ENCODE results near the gene FAM83C. TPM values are rescaled to one million over a fixed set of nuclear protein-coding genes. Genes with fewer than 3 reads are reported as not detected.

FAM83C gene
- total RNA-seq (2022; extraction: Qiagen RNA extraction), result 0.05 to 0.12 TPM (median 0.07 TPM) in 5 replicates

DNA sequence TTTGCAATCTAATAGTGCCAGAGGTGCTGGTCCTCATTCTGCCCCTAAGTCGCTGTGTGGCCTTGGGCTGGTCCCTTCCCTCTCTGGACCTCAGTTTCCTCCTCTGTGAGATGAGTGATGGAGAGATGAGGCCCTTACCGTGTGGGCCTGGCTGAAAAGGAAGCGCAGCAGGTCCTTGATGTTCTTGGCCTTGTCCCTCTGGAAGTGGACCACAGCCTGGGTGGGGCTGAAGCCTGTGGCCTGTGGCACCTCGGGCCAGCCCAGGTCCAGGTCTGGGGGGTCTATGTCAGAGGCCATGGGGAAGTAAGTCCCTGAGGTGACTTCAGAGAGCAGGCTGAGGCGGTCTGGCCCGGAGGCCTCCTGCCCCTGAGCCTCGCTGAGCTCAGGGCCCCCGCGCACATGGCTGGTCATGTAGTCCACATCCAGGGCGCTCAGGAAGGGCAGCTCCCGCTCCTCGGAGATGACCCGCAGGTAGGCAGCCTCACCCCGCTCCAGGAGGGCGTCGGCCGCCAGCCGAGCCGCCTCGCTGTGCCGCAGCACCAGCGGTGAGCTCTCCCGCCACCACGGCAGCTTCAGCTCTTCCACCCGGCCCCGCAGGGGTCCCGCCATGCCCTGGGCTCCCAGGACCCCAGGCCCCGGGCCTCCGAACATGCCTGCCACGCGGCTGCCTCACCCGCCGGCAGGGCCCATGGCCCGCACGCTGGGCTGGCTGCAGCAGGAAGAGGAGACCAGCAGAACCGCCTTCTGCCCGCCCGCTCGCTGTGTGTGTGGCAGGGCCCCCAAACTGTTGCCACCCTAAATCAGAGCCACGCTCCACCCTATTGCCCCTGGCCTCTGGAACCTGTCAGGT lies at the start of gene FAM83C:
Gene FAM83C (minus strand): TSS at position 772 of the 850 bp plus-strand sequence. CDS start 121 bp downstream, at position 651.

DNA sequence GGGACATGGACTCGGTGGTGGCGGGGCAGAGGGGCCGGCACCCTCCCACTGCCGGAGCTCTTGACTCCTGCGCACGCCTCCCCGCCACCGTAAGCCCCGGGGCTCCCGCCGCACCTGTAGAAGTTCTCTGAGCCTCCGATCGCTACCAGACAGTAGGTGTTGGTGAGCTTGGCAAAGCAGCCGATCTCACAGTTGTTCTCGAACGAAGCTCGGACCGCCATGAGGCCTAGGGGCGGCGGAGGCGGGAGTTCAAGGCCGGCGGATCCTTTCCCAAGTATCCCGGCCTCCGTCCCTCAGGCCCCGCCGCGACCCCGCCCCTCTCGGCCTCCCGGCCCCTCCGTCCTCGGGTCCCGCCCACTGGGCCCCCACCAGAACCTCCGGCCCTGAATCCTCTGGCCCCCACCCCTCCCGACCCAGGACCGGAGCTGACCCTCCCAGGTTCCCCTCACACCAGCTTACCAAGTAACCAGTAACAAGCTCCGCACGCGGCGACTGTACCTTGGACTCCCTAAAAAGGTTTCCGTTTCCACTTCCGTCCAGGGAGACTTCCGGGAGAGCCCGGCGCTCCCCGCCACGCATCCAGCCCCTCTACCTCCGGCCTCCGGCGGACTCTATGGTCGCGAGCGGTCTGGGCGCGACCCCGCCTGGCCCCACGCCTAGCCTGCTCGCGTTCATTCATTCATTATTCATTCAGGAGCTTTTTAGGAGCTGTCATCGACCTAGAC lies 7.8 kb downstream of the FAM83C start, which contains the start of gene EIF6:
Gene EIF6 (minus strand): TSS at position 506 of the 725 bp plus-strand sequence. CDS start 285 bp downstream, at position 221.

DNA sequence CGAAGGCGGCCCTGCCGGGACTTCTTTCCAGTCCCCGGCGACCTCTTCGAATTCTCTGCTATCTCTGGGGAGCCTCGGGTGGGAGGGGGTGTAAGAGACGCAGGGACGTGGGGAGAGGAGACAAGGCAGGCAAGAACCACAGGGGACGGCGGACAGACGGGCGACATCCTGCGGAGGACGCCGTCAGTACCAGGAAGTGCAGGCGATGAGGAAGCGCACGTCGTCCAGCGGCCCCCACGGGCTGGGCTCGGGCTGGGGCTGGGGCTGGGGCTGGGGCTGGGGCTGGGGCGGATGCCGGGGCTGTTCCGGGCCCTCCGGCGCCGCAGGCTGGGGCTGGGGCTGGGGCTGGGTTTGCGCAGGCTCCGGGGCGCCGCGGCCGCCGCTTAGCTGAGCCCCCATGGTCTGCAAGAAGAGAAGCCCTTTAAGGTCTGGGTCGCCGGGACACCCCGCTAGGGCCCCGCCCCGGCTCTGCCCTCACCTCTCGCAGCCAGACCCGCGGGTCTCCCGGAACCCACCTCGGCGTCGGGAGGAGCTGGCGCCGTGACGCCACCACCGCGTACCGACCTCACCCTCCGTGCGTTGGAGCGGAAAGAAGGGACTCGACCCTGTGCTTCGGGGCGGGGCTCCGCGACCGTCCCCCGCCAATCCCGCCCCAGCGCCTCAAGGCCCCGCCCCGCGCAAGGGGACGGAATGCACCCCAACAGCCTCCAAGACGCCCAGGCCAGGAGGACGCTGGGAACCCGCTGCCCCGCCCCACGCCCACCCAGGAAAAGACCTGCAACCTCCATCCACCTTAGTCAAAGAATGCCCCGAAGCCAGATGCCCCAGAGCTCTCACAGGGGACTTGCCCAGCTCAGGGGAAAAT lies 14.5 kb downstream of the FAM83C start, which contains the start of gene MMP24OS:
Gene MMP24OS (minus strand): TSS at position 592 of the 865 bp plus-strand sequence. CDS start 193 bp downstream, at position 399.

Other genes with a start within 250 kb of the FAM83C start
- gene TRPC4AP, start 199.6 kb downstream of the FAM83C start, total RNA-seq (2022; extraction: Qiagen RNA extraction), result 50.6 to 63.3 TPM (median 59.3 TPM) in 5 replicates
- gene EDEM2, start 145.1 kb downstream of the FAM83C start, total RNA-seq (2022; extraction: Qiagen RNA extraction), result 49.7 to 55.3 TPM (median 54.3 TPM) in 5 replicates
- 104 to 149 TPM (median 141 TPM) in 5 replicates for gene PROCR, start 120.4 kb downstream of the FAM83C start, total RNA-seq (2022; extraction: Qiagen RNA extraction)
- gene MMP24, start 65.7 kb downstream of the FAM83C start, total RNA-seq (2022; extraction: Qiagen RNA extraction), result 22.6 to 29.3 TPM (median 29.1 TPM) in 5 replicates
- gene MMP24OS, start 14.3 kb downstream of the FAM83C start, total RNA-seq (2022; extraction: Qiagen RNA extraction), result 53.3 to 91.4 TPM (median 82.3 TPM) in 5 replicates
- gene EIF6, start 7.7 kb downstream of the FAM83C start, total RNA-seq (2022; extraction: Qiagen RNA extraction), result 385 to 449 TPM (median 415 TPM) in 5 replicates
- gene UQCC1, start 119.5 kb upstream of the FAM83C start, total RNA-seq (2022; extraction: Qiagen RNA extraction), result 28.6 to 34.3 TPM (median 30.3 TPM) in 5 replicates
- gene GDF5, start 145.8 kb upstream of the FAM83C start, total RNA-seq (2022; extraction: Qiagen RNA extraction), result not detected in 5 replicates
- gene CEP250, start 163.2 kb upstream of the FAM83C start, total RNA-seq (2022; extraction: Qiagen RNA extraction), result 18.4 to 31.4 TPM (median 27.1 TPM) in 5 replicates
- not detected in 5 replicates for gene C20orf173, start 237.2 kb upstream of the FAM83C start, total RNA-seq (2022; extraction: Qiagen RNA extraction)
- gene ERGIC3, start 249.7 kb upstream of the FAM83C start, total RNA-seq (2022; extraction: Qiagen RNA extraction), result 218 to 245 TPM (median 235 TPM) in 5 replicates